Vagina (tissue), 2 donors: ENCODE results near the gene LCE6A. TPM values are rescaled to one million over a fixed set of nuclear protein-coding genes. Genes with fewer than 3 reads are reported as not detected.

Source experiments
- DNase-seq, 2 donors: peaks; one replicate each; pipeline ENCODE4 v3.0.0-alpha.2; 2017; ENCODE audit errors: extremely low spot score in 2 of 2
- H3K27ac ChIP-seq: fragments of 200-600 bp; sonication (generic); one replicate; pipeline ENCODE4 v1.5.1; 2019
- H3K27me3 ChIP-seq: fragments of 200-600 bp; sonication (generic); one replicate; pipeline ENCODE4 v1.5.1; 2019
- H3K36me3 ChIP-seq, 2 donors: fragments of 200-600 bp; sonication (generic); one replicate each; pipeline ENCODE4 v1.5.1; 2017 to 2019
- H3K4me1 ChIP-seq: fragments of 200-600 bp; sonication (generic); one replicate; pipeline ENCODE4 v1.5.1; 2019
- H3K4me3 ChIP-seq, 2 donors: fragments of 200-600 bp; sonication (generic); 1 replicate in 1 of 2; 2 replicates in 1 of 2; pipeline ENCODE4 v1.5.1; 2016 to 2019
- H3K9me3 ChIP-seq: fragments of 200-600 bp; sonication (generic); one replicate; pipeline ENCODE4 v1.5.1; 2019
- POLR2A ChIP-seq, 2 donors: fragments of 450-650 bp; IDR thresholded peaks; one replicate each; pipeline ENCODE4 v1.6.1; 2017; ENCODE audit warnings: antibody characterized with exemption in 2 of 2, mild to moderate bottlenecking in 2 of 2, moderate library complexity in 2 of 2
- POLR2AphosphoS5 ChIP-seq, 2 donors: sonication (generic); formaldehyde crosslinking; IDR thresholded peaks; one replicate each; pipeline ENCODE4 v1.9.0; 2017; ENCODE audit warnings: antibody characterized with exemption in 2 of 2, mild to moderate bottlenecking in 2 of 2, low read depth in 1 of 2; ENCODE audit not compliant: insufficient read depth in 1 of 2
- intact Hi-C: fragments of 100-400 bp; cut with DNase I; formaldehyde crosslinking; loops from one replicate; pipeline ENCODE4 v1.15.1; 2023
- total RNA-seq: library from RNA; depleted of rRNA; stranded (reverse); fragments of >200 nt; gene quantifications from one replicate; pipeline ENCODE4 v1.2.3, GENCODE V29; 2016
- TF ChIP-seq, protein P1 (sequence below), 3 experiments: fragments of 450-650 bp in 2 of 3; fragments of 200-600 bp in 1 of 3; sonication (generic) in 1 of 3; IDR thresholded peaks; one replicate each; pipeline ENCODE4 v1.5.1; 2017 to 2019; ENCODE audit warnings: antibody characterized with exemption in 3 of 3, mild to moderate bottlenecking in 2 of 3, moderate library complexity in 2 of 3

The LCE6A gene
- total RNA-seq, 1 donor from 2014 or later: not detected

DNA sequence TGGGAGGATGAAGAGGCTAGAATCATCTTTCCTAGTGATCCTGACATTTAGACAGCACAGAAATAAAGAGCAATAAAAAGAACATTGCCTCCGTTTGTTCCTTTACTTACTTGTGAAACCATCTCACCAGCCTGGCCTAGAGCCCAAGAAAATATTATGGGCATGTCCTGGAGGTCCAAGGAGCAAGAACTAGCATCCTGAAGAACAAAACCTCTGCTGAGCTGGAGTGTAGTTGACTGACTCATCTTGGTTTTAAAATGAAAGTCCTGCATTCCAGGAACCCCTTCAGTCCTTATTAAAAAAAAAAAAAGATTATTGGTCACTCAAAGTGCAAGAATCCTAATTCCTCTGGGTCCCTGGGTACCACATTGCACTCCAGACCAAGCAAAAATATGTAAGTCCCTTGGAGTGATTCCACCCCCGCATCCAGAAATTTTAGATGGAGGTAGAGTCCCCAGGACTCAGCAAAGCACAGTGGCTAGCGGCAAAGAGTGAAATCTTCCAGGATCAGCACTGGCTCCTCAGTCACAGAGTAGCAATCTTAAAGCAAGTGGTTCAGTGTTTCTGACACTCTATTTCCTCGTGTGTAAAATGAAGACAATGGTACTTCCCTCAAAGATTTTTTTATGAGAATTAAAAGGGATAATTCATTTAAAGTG lies 42.4 kb downstream of the LCE6A start:
- intact Hi-C loops: no loop called here
- Histone ChIP-seq H3K36me3 (no peaks in the 10 kb centered on the region), H3K9me3 (no peaks in the 10 kb centered on the region), H3K27me3 (no peaks in the 10 kb centered on the region), H3K4me1 (peaks cover 34% of the 10 kb centered on the region), H3K27ac (no peak overlapping the region), H3K4me3 (no peak overlapping the region)
- no peak for TF ChIP-seq POLR2AphosphoS5 (IDR thresholded peaks at IDR 0.05; ENCODE audit: insufficient read depth in 1 of 2, low read depth in 1 of 2)
- TF ChIP-seq POLR2A (IDR thresholded peaks at IDR 0.05): no peak
- TF ChIP-seq, protein P1, sequence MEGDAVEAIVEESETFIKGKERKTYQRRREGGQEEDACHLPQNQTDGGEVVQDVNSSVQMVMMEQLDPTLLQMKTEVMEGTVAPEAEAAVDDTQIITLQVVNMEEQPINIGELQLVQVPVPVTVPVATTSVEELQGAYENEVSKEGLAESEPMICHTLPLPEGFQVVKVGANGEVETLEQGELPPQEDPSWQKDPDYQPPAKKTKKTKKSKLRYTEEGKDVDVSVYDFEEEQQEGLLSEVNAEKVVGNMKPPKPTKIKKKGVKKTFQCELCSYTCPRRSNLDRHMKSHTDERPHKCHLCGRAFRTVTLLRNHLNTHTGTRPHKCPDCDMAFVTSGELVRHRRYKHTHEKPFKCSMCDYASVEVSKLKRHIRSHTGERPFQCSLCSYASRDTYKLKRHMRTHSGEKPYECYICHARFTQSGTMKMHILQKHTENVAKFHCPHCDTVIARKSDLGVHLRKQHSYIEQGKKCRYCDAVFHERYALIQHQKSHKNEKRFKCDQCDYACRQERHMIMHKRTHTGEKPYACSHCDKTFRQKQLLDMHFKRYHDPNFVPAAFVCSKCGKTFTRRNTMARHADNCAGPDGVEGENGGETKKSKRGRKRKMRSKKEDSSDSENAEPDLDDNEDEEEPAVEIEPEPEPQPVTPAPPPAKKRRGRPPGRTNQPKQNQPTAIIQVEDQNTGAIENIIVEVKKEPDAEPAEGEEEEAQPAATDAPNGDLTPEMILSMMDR (IDR thresholded peaks at IDR 0.05): no peak
- DNase-seq: no peak

GRCh38 chr1:152886085-152886484 lies 43.4 kb downstream of the LCE6A start:
- peak overlapping the region; percentile 27 for H3K27ac ChIP-seq
- intact Hi-C loops: no loop called here

DNA sequence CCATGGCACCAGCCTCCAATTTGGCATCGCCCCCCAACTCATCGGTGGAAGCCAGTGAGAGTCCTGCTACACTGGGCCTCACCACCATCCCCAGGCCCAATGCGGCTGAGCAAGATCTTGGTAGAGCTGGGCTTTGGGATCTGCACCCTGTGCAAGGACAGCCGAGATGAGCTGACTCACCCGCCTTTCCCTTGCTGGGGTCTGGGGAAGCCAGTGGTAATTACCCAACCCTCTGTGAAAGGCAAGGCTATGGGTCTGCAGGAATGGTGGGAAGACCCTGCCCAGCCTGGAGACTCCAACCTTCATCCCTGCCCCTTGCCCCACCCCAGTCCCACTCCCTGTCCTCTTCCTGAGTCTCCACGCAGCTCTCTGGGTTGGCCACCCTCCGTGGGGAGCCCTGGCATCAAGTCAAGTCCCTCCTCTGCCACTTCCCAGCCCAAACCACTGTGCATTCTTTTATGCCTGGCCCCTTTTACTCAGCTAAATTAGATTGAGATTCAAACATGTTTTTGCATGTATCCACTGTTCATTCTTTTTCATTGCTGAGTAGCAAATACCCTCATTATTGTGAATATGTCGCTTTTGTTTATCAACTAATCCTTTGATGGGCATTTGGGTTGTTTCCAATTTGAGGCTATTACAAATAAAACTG lies 44.2 kb downstream of the LCE6A start:
- H3K27ac ChIP-seq: peak overlapping the region; percentile 27
- no peak for DNase-seq
- TF ChIP-seq, protein P1 (IDR thresholded peaks at IDR 0.05): no peak
- no peak for TF ChIP-seq POLR2A (IDR thresholded peaks at IDR 0.05)
- no peak for TF ChIP-seq POLR2AphosphoS5 (IDR thresholded peaks at IDR 0.05; ENCODE audit: insufficient read depth in 1 of 2, low read depth in 1 of 2)
- H3K9me3 ChIP-seq: no peaks in the 10 kb centered on the region
- no peaks in the 10 kb centered on the region for H3K27me3 ChIP-seq
- peaks cover 34% of the 10 kb centered on the region for H3K4me1 ChIP-seq
- H3K36me3 ChIP-seq: no peaks in the 10 kb centered on the region
- no peak overlapping the region for H3K4me3 ChIP-seq
- intact Hi-C loops: no loop called here

More at GRCh38 chr1:152886085-152886484, 43.4 kb downstream of the LCE6A start:
- no peak overlapping the region for H3K4me3 ChIP-seq
- H3K36me3 ChIP-seq: no peaks in the 10 kb centered on the region
- H3K4me1 ChIP-seq: peaks cover 34% of the 10 kb centered on the region
- H3K27me3 ChIP-seq: no peaks in the 10 kb centered on the region
- TF ChIP-seq POLR2AphosphoS5 (IDR thresholded peaks at IDR 0.05; ENCODE audit: insufficient read depth in 1 of 2, low read depth in 1 of 2) (no peak), POLR2A (IDR thresholded peaks at IDR 0.05) (no peak)
- TF ChIP-seq, protein P1 (IDR thresholded peaks at IDR 0.05): no peak
- H3K9me3 ChIP-seq: no peaks in the 10 kb centered on the region
- DNase-seq: no peak

GRCh38 chr1:152888126-152888525 lies 45.5 kb downstream of the LCE6A start:
- intact Hi-C loops: no loop called here
- no peaks in the 10 kb centered on the region for H3K36me3 ChIP-seq
- H3K27ac ChIP-seq: no peak overlapping the region
- H3K9me3 ChIP-seq: no peaks in the 10 kb centered on the region
- no peak for DNase-seq
- peaks cover 34% of the 10 kb centered on the region for H3K4me1 ChIP-seq
- TF ChIP-seq, protein P1 (IDR thresholded peaks at IDR 0.05): no peak
- TF ChIP-seq POLR2AphosphoS5 (IDR thresholded peaks at IDR 0.05; ENCODE audit: insufficient read depth in 1 of 2, low read depth in 1 of 2) (no peak), POLR2A (IDR thresholded peaks at IDR 0.05) (no peak)
- no peak overlapping the region for H3K4me3 ChIP-seq
- H3K27me3 ChIP-seq: no peaks in the 10 kb centered on the region

Other genes with a start within 250 kb of the LCE6A start
- gene LCE3C, start 242.6 kb upstream of the LCE6A start, total RNA-seq: not detected
- gene LCE3B, start 229.0 kb upstream of the LCE6A start, total RNA-seq: not detected
- not detected for gene LCE3A, start 219.8 kb upstream of the LCE6A start, total RNA-seq
- gene LCE2D, start 179.5 kb upstream of the LCE6A start, total RNA-seq: not detected
- gene LCE2C, start 167.6 kb upstream of the LCE6A start, total RNA-seq: not detected
- not detected for gene LCE2B, start 156.7 kb upstream of the LCE6A start, total RNA-seq
- gene LCE2A, start 144.5 kb upstream of the LCE6A start, total RNA-seq: not detected
- not detected for gene LCE4A, start 134.7 kb upstream of the LCE6A start, total RNA-seq
- gene KPRP, start 84.8 kb upstream of the LCE6A start, total RNA-seq: 1.2 TPM
- gene LCE1F, start 67.7 kb upstream of the LCE6A start, total RNA-seq: not detected
- gene LCE1E, start 56.6 kb upstream of the LCE6A start, total RNA-seq: not detected
- gene LCE1D, start 46.1 kb upstream of the LCE6A start, total RNA-seq: not detected
- gene LCE1C, start 36.2 kb upstream of the LCE6A start, total RNA-seq: not detected
- not detected for gene LCE1B, start 30.9 kb upstream of the LCE6A start, total RNA-seq
- not detected for gene LCE1A, start 15.4 kb upstream of the LCE6A start, total RNA-seq
- gene LCE7A, start 17.1 kb downstream of the LCE6A start, total RNA-seq: not detected
- gene SMCP, start 35.5 kb downstream of the LCE6A start, total RNA-seq: not detected
- gene IVL, start 65.7 kb downstream of the LCE6A start, total RNA-seq: 169 TPM
- gene SPRR5, start 104.3 kb downstream of the LCE6A start, total RNA-seq: not detected
- not detected for gene SPRR4, start 127.8 kb downstream of the LCE6A start, total RNA-seq
- 109 TPM for gene SPRR1A, start 141.2 kb downstream of the LCE6A start, total RNA-seq
- gene SPRR3, start 158.9 kb downstream of the LCE6A start, total RNA-seq: 1,163 TPM
- 216 TPM for gene SPRR1B, start 188.3 kb downstream of the LCE6A start, total RNA-seq
- 49.6 TPM for gene SPRR2D, start 198.3 kb downstream of the LCE6A start, total RNA-seq
- 74.6 TPM for gene SPRR2A, start 214.7 kb downstream of the LCE6A start, total RNA-seq
- gene SPRR2B, start 228.8 kb downstream of the LCE6A start, total RNA-seq: not detected